HG03159 (cell line): ENCODE results near the gene CPEB2.

Source experiments
- ATAC-seq: cut with Tn5 transposase; IDR thresholded peaks from one replicate; pipeline ENCODE4 v1.9.1; 2021; ENCODE audit warnings: mild to moderate bottlenecking, moderate library complexity; ENCODE audit not compliant: unreplicated experiment

CPEB2 gene

DNA sequence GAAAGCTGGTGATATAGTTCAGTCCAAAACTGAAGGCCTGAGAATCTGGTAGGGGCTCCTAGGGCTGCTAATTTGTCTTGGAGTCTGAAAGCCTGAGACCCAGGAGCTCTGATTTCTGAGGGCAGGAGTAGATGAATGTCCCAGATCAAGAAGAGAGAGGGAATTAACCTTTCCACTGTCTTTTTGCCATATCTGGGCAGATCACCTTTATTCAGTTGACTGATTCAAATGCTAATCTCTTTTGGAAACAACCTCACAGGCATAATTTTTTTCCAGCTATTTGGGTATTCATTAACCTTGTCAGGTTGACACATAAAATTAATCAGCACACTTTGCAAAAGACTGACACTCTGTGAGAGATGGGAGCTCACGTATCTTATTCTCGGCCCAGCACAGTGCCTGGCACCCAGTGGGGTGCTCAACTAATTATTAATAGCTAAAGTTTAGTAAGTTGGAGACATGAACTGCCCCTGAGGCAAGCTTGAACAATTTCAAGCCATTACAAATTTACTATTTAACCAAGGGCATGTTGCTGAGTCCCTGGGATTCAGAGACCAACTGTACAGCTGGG, 114.3 kb downstream of the CPEB2 start:
- no peak for ATAC-seq

DNA sequence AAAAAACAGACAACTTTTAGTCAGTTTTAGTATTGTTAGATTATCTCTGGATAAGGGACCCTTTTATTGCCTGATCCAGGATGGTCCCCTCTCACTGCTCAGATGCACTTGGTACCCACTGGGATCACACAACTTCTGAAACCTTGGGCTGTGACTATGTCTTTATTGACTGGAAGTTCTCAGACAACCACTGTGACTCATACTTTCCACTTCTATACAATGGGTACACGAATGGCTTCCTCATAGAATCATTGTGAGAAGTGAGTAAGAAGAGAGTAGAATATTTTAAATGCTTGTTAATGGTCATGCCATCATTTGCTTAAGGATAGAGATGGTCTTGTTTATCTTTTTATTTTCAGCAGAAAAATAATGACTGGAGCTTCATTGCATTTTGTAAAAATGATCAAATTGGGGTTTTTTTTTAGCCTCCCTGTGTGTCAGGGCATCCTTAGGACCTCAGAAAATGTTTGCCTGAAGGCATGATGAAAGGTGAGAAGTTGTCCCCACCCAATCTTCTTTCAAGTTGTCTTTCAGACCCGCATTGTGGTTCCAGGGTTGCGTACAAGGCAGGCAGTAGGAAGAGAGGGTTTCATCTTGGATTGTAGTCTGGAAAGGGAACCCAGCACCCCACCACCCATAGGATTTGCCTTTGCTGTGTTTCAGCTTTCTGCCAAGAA, 115.1 kb downstream of the CPEB2 start:
- ATAC-seq, result no peak

DNA sequence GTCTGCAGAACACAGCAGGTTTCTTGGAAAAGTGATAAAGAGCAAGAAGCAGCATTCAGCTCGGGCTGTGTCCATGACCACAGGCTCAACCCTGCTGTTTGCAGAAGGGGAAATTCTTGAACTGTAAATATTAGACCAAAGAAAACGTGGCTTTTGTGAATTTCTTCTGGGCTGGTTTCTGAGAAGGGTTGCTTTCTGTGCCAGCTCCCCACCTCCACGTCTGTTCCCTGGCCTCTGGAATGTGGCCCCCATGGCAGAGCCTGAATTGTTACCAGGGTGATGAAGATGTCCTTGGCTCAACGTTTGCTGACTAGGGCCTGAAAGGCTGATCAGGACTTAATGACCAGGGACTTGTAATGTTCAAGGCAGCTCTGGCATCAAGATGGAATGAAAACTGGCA, 116.0 kb downstream of the CPEB2 start:
- no peak for ATAC-seq
